HCT116 (cell line): ENCODE measurements around the gene CACNG3.

ENCODE experiments used
- CTCF ChIP-seq, 3 experiments: fragments of 200-600 bp in 1 of 3; sonication (generic) in 1 of 3; IDR thresholded peaks in 2 of 3; conservative IDR thresholded peaks in 1 of 3; 2 replicates each; pipeline ENCODE4 v1.5.1; 2012 to 2017; ENCODE audit warnings: low read depth in 2 of 3, low read length in 2 of 3, antibody characterized with exemption in 1 of 3, borderline replicate concordance in 1 of 3, control low read depth in 1 of 3, mild to moderate bottlenecking in 1 of 3, mixed read lengths in 1 of 3, mixed run types in 1 of 3, moderate library complexity in 1 of 3; ENCODE audit not compliant: insufficient read depth in 1 of 3
- EGR1 ChIP-seq: IDR thresholded peaks from 2 replicates; pipeline ENCODE4 v1.6.1; 2012; ENCODE audit warnings: low read depth
- ELF1 ChIP-seq: IDR thresholded peaks from 2 replicates; pipeline ENCODE4 v1.6.1; 2012; ENCODE audit warnings: low read depth, borderline replicate concordance
- EZH2 ChIP-seq: fragments of 200-600 bp; sonication (generic); IDR thresholded peaks from 2 replicates; pipeline ENCODE4 v1.6.1; 2017; ENCODE audit warnings: antibody characterized with exemption, mixed run types
- EZH2phosphoT487 ChIP-seq: fragments of 200-600 bp; IDR thresholded peaks from 2 replicates; pipeline ENCODE4 v1.6.1; 2018; ENCODE audit warnings: antibody characterized with exemption, borderline replicate concordance
- FOSL1 ChIP-seq: IDR thresholded peaks from 2 replicates; pipeline ENCODE4 v1.6.1; 2012; ENCODE audit warnings: low read depth
- POLR2A ChIP-seq: IDR thresholded peaks from 2 replicates; pipeline ENCODE4 v1.7.0; 2011; ENCODE audit warnings: borderline replicate concordance; ENCODE audit not compliant: insufficient read depth, insufficient read length; ENCODE audit errors: extremely low read depth
- POLR2AphosphoS5 ChIP-seq: IDR thresholded peaks from 2 replicates; pipeline ENCODE4 v1.6.1; 2011; ENCODE audit warnings: mild to moderate bottlenecking, low read depth, low read length, moderate library complexity
- RAD21 ChIP-seq: IDR thresholded peaks from 2 replicates; pipeline ENCODE4 v1.6.1; 2012; ENCODE audit warnings: low read depth, mild to moderate bottlenecking
- SP1 ChIP-seq: IDR thresholded peaks from 2 replicates; pipeline ENCODE4 v1.6.1; 2012; ENCODE audit warnings: low read depth
- SRF ChIP-seq: IDR thresholded peaks from 2 replicates; pipeline ENCODE4 v1.6.1; 2012; ENCODE audit warnings: low read depth
- YY1 ChIP-seq: IDR thresholded peaks from 2 replicates; pipeline ENCODE4 v1.6.1; 2011; ENCODE audit warnings: low read length, low read depth, moderate library complexity, mild to moderate bottlenecking; ENCODE audit not compliant: insufficient replicate concordance; ENCODE audit errors: extremely low read depth
- ZBTB33 ChIP-seq: IDR thresholded peaks from 2 replicates; pipeline ENCODE4 v1.6.1; 2011; ENCODE audit warnings: mild to moderate bottlenecking, low read length, moderate library complexity; ENCODE audit not compliant: insufficient replicate concordance; ENCODE audit errors: extremely low read depth
- ZNF274 ChIP-seq: fragments of 200-500 bp; sonication (Bioruptor generic); IDR thresholded peaks from 2 replicates; pipeline ENCODE4 v1.6.1; 2014; ENCODE audit warnings: mild to moderate bottlenecking, low read depth, low read length, inconsistent platforms

GRCh38 chr16:24279982-24280515, 23.9 kb downstream of the CACNG3 start:
- TF ChIP-seq CTCF (IDR thresholded peaks at IDR 0.05 in 2 of 3, conservative IDR thresholded peaks at IDR 0.05 in 1 of 3; ENCODE audit: borderline replicate concordance in 1 of 3, insufficient read depth in 1 of 3, low read depth in 2 of 3, low read length in 2 of 3) (no peak), EZH2phosphoT487 (no peak), ZBTB33 (no peak), POLR2A (no peak), EZH2 (no peak), SRF (no peak), YY1 (no peak), RAD21 (no peak), FOSL1 (no peak), ZNF274 (no peak), ELF1 (no peak), SP1 (no peak), EGR1 (no peak), POLR2AphosphoS5 (no peak)
